Effector CD4-positive, alpha-beta T cell (primary cell): ENCODE data around the gene PEX11G.

Experiments
- DNase-seq: peaks from one replicate; pipeline ENCODE4 v3.0.0-alpha.2; 2020

The PEX11G gene

DNA sequence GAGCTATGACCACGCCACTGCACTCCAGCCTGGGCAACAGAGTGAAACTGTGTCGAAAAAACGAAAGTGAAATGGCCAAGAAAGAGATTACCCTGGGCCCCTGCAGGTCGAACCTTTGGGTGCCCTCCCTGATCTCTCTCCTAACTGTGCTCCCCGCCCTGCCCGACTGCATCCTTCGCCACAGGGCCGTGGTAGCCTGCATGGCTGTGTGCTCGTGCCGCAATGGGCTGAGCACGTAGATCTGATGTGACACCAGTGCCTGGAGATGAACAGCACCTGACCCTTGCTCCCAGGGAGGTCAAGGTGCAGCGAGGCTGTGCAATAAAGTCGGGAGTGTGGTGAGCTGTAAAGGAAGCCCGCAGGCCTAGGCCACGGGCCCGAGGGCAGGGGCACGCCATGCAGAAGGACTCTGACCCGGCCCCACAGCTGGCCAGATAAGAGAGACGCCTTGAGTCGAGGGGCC is 60.2 kb downstream of the PEX11G start:
- DNase-seq, result no peak

GRCh38 chr19:7427944-7428343 is 60.9 kb downstream of the PEX11G start:
- no peak for DNase-seq

GRCh38 chr19:7426986-7427385 is 61.8 kb downstream of the PEX11G start:
- no peak for DNase-seq
